ENCODE results near the gene ELF1.

GRCh38 chr13:40897053-40897452 lies 122.1 kb downstream of the ELF1 start:
- TF ChIP-seq CTCF (conservative IDR thresholded peaks at IDR 0.05; ENCODE audit: low read depth in 2 of 2) (no peak), POLR2AphosphoS5 (IDR thresholded peaks at IDR 0.05; ENCODE audit: low read depth) (no peak), EZH2 (IDR thresholded peaks at IDR 0.05; ENCODE audit: low read depth, unreplicated experiment) (no peak), EZH2phosphoT487 (IDR thresholded peaks at IDR 0.05; ENCODE audit: unreplicated experiment) (no peak), ETS1 (IDR thresholded peaks at IDR 0.05) (no peak), STAT1 (IDR thresholded peaks at IDR 0.05; ENCODE audit: unreplicated experiment) (no peak), CREB1 (CRISPR knock-in tag; IDR thresholded peaks at IDR 0.05; ENCODE audit: low read depth) (no peak), ZNF114 (CRISPR knock-in tag; IDR thresholded peaks at IDR 0.05) (no peak), JUNB (IDR thresholded peaks at IDR 0.05; ENCODE audit: unreplicated experiment) (no peak), NANOG (IDR thresholded peaks at IDR 0.05; ENCODE audit: borderline replicate concordance) (no peak), ZNF331 (CRISPR knock-in tag; IDR thresholded peaks at IDR 0.05; ENCODE audit: low read depth) (no peak), ZNF462 (CRISPR knock-in tag; IDR thresholded peaks at IDR 0.05) (no peak)
- TF ChIP-seq, protein P1, sequence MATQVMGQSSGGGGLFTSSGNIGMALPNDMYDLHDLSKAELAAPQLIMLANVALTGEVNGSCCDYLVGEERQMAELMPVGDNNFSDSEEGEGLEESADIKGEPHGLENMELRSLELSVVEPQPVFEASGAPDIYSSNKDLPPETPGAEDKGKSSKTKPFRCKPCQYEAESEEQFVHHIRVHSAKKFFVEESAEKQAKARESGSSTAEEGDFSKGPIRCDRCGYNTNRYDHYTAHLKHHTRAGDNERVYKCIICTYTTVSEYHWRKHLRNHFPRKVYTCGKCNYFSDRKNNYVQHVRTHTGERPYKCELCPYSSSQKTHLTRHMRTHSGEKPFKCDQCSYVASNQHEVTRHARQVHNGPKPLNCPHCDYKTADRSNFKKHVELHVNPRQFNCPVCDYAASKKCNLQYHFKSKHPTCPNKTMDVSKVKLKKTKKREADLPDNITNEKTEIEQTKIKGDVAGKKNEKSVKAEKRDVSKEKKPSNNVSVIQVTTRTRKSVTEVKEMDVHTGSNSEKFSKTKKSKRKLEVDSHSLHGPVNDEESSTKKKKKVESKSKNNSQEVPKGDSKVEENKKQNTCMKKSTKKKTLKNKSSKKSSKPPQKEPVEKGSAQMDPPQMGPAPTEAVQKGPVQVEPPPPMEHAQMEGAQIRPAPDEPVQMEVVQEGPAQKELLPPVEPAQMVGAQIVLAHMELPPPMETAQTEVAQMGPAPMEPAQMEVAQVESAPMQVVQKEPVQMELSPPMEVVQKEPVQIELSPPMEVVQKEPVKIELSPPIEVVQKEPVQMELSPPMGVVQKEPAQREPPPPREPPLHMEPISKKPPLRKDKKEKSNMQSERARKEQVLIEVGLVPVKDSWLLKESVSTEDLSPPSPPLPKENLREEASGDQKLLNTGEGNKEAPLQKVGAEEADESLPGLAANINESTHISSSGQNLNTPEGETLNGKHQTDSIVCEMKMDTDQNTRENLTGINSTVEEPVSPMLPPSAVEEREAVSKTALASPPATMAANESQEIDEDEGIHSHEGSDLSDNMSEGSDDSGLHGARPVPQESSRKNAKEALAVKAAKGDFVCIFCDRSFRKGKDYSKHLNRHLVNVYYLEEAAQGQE (IDR thresholded peaks at IDR 0.05; ENCODE audit: unreplicated experiment): no peak
